A673 (cell line): ENCODE measurements around the gene RHOF.

Experiments
- EZH2 ChIP-seq: fragments of 200-600 bp; sonication (generic); IDR thresholded peaks from 2 replicates; pipeline ENCODE4 v1.6.1; 2017; ENCODE audit warnings: borderline replicate concordance, low read depth, mild to moderate bottlenecking, mixed read lengths, antibody characterized with exemption, low read length; ENCODE audit not compliant: poor library complexity, severe bottlenecking
- TF ChIP-seq, protein P1 (sequence below): fragments of 300-800, 200-600 bp; sonication (generic); conservative IDR thresholded peaks from 2 replicates; pipeline ENCODE4 v1.5.1; 2017; ENCODE audit warnings: low read depth, mild to moderate bottlenecking, antibody characterized with exemption, low read length, moderate library complexity, mixed read lengths

DNA sequence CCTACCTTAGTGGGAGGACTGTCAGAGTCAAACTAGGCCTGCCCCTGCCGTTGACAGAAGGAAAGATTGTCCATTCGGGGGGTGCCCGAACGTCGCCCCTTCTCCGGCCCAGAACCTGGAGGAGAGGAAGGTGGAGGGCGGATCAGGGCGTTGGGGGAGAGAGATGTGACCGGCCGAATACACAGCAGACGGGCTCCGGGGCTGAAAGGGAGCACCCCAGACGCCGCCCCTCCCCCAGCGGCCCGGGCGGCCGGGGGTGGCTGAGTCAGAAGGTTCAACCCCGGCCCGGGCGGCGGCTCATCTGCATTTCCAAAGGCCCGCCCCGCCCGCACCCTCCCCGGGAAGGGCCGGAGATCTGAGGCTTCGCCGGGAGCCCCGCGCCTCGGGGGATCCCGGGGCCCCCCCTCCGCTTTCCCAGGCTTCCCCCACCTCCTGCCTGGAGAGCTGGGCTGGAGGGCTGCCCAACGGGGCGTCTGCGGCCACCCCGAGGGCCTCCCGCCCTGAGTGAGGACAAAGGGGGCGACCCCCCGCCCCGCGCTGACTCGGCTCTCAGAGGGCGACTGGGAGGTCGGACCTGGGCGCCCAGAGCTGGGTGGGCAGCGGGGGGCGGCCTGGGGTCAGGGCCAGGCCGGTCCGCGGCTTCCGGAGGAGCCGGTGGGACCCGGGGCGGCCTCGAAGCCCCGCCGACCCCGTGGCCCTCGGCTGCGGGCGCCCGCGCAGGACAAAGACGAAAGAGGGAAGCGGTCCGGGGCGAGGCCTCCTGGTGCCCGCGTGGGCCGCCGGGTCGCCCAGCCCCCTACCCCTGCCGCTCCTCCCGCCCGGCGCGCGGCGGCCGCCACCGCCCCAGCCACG lies 6.6 kb upstream of the RHOF start:
- TF ChIP-seq, protein P1, sequence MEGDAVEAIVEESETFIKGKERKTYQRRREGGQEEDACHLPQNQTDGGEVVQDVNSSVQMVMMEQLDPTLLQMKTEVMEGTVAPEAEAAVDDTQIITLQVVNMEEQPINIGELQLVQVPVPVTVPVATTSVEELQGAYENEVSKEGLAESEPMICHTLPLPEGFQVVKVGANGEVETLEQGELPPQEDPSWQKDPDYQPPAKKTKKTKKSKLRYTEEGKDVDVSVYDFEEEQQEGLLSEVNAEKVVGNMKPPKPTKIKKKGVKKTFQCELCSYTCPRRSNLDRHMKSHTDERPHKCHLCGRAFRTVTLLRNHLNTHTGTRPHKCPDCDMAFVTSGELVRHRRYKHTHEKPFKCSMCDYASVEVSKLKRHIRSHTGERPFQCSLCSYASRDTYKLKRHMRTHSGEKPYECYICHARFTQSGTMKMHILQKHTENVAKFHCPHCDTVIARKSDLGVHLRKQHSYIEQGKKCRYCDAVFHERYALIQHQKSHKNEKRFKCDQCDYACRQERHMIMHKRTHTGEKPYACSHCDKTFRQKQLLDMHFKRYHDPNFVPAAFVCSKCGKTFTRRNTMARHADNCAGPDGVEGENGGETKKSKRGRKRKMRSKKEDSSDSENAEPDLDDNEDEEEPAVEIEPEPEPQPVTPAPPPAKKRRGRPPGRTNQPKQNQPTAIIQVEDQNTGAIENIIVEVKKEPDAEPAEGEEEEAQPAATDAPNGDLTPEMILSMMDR, result no peak
- no peak for TF ChIP-seq EZH2
